NCI-H1048 (cell line): Measurements from ENCODE around the gene RGR.

ENCODE experiments used
- DNase-seq: peaks from one replicate; lab custom pipeline; 2025; lab: John Stamatoyannopoulos, UW

Gene RGR

DNA sequence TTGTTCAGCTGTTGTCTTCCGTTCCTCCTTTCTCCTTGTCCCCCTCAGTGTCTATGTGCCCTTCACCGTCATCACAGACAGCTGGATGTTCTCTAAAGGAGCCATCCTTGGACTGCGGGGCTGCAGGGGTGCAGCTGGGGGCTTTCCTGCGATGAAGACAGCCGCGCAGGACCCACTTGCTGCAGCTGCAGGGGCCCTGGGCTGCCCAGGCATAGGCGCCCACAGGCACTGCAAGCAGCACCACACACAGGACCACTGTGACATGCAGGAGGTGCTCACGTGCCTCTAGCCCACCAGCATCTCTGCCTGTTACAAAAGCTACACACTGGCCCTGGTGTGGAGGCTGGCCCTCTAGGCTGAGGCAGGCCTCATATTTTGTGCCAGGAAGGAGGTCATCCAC, 22.9 kb upstream of the RGR start:
- no peak for DNase-seq

- DNase-seq: no peak
Observed at GRCh38 chr10:84224411-84225028, 20.3 kb upstream of the RGR start.

DNA sequence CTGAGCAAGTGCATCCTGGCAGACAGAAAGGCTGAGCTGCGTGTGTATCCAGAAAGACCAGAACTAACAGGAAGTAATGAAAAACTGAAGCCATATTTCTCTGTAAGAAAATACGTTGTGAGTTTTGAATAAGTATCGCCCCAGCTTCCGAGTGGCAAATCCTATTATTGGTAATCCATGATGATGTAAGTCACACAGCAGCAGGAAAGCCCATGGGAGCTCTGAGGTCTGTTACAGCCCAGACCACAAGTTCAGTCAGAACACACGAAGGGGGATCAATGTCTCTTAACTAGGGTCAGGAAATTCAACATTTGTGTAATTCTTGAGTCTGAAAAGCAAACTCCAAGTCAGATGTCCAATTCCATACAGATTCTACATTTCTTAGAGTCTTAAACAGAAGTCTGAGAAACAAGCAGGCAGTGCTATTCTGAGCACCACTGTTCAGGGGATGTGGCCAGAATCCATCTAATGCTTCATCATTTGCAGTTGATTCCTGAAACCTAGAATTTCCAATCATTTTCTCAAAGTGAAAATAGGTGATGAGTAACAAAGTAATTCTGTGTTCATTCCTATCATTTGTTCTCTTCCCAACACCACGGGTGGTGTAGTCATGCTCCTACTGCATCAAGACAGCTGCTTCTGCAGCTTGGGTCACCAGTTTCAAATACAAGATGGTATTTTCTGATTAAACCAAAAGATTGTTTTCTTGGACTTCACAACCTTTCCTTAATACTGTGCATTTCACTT, 19.3 kb upstream of the RGR start, which contains the start of gene LRIT2:
TSS of gene LRIT2 (minus strand) at position 118 of the 747 bp plus-strand sequence. CDS start at position 94, 24 bp downstream.
- no peak for DNase-seq

- DNase-seq: no peak
Observed at GRCh38 chr10:84226616-84227015, 18.2 kb upstream of the RGR start.

- DNase-seq: no peak
Observed at GRCh38 chr10:84227810-84228209, 17.0 kb upstream of the RGR start.

DNA sequence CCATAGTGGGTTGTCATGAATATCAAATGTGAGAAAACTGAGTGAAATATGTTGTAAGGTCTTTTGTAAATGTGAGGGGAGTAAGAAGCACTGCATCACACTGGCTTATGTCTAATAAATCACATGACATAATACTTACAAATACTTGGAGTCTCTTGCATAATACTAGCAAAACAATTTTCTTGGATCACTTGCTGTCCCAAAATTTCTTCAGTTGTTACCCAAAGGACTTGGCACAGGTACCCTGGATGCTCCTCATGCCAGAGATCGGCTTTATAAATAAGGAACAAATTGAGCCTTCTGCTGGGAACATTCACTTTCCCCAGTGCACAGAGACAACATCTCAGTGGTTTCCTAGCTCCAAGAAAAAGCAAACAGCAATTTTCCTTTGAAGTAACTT, 14.5 kb upstream of the RGR start:
- no peak for DNase-seq

GRCh38 chr10:84232376-84232775, 12.5 kb upstream of the RGR start:
- no peak for DNase-seq

DNA sequence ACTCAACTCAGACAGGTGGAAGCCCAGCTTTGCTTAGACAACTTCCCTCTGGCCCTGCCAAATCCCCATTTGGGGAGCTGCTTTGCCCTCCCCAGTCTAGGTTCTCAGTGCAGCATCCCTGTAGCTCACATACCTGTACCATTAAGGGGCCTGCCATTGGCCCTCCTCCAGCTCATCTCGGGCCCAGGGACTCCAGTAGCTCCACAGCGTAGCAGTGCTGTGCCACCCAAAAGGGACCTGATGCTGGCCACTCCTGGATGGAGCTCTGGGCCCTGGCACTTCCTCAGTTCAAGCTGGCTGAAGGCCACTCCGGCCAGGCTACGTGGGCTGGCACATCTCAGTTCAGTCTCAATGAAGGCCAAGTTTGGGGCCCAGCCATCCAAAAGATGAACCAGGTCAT, 10.9 kb upstream of the RGR start:
- DNase-seq: no peak

DNA sequence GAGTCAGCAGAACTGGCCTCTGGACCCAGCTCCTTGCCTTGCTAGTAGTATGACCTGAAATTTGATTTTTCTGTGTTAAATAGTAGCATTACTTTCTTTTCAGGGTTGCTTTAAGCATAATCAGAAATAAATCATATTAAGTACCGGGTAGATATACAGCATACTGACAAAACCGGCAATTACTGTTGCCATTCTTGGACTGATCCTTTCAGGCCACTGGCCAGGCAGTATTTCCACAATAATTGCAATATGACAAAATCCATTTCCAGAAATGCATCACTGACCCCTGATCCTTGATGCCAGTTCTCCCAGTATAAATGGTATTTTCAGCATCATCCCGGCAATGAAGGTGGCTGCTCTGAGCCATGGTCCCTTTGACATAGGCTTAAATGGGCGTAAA, 10.4 kb upstream of the RGR start:
- DNase-seq: no peak

GRCh38 chr10:84235096-84235495, 9.8 kb upstream of the RGR start:
- DNase-seq: no peak

- no peak for DNase-seq
Observed at GRCh38 chr10:84236807-84237198, 8.1 kb upstream of the RGR start.

GRCh38 chr10:84237199-84238051, 7.4 kb upstream of the RGR start:
- no peak for DNase-seq

DNA sequence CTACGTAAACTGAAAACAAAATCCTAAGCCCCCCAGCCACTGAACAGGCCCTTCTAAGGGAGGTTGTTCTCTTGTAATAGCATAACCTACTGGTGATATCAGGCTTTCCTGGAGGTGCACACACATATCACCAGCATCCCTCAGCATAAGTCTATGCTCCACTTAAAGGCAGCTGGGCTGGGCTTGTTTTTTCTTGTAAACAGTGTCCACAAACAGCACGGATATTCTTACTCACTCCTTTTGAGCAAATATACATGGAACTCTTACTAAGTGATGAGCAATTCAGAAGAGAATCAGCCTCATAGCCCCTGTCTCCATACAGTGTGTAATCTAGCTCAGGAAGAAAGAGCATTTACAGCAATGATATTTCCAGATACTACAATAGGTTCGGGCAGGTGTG, 5.9 kb upstream of the RGR start:
- DNase-seq: no peak

DNA sequence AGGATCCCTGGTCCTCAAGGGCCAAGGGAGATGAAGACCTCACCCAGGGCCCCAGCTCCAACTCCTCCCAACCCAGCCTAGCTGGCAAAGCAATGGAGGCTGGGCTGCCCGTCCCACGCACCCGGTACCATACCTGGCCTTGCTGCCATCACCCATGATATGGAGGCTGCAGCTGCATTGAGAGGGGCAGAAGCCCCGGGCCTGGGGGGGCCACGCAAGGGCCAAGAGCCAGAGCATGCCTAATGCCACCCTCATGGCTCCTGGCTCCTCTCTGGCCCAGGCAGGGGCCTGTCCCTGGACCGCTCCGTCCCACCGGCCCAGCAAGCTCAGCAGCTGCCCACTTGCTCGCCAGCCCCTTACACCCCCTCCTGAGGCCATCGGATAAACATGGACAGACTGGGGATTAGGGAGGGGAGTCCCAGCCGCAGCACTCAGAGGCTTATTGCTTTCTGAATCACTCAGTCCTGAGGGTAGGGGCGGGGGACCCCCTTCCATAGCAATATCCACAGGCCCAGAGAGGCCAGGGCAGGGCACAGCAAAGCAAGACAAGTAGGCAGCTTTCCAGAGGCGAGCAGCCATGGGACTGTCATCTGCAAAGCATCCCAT, 3.6 kb upstream of the RGR start, which contains the start of gene LRIT1:
TSS of gene LRIT1 (minus strand) at position 362 of the 606 bp plus-strand sequence. CDS start at position 255, 107 bp downstream.
- DNase-seq: no peak

GRCh38 chr10:84243759-84244158, 1.1 kb upstream of the RGR start:
- no peak for DNase-seq

- no peak for DNase-seq
Observed at GRCh38 chr10:84247496-84247895, 2.6 kb downstream of the RGR start.

DNA sequence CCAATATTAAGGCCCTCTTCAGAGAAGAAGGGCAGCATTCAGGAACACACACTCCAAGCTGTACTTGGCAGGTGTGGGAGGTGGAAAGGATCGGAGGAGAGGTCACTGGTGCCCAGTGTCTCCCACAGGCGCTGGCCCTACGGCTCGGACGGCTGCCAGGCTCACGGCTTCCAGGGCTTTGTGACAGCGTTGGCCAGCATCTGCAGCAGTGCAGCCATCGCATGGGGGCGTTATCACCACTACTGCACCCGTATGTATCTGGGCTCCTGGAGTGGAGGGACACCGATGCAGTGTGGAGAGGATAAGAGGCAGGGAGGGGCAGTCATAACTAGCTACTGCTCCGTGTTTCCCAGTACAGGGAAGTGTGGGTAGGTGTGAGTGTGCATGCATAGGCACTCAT, 3.9 kb downstream of the RGR start:
- no peak for DNase-seq

GRCh38 chr10:84254552-84255478, 10.0 kb downstream of the RGR start:
- no peak for DNase-seq

DNA sequence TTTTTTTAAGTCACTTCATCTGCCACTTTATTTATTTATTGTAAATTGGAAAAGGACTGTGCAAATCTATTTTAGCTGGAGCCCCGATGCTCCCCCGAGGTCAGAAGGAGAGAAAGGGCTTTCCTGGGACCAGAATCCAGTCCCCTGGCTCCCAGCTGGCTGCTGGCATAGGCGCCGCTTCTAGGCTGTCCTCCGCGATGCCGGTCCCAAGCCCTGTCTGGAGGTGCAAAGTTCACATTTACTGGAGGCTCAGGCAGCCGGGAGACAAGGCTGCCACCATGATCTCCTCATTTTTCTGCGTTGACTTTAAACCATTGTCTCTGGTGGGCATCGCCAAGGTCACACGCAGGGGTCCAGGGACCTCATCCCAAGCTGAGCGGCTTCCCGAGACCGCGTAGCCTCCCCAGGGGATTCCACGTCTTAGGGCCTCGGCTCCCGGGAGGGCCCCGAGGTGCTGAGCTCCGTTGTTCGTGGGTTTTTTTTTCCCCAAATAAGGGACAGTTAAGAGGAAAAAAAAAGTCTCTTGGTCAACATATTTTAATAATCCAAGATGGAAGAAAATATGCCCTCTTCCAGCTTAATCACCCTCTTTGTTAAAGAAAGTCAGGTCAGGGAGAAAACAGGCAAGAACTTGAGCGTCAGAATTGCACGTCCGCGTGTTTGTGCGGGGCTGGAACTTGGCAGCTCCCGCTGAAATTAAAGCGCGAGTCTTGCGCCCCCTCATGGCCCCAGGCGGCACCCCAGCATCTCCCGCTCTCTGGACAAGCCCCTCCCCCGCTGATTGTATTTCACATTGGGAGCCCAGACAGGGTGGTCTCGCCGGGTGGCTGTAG, 11.9 kb downstream of the RGR start:
- no peak for DNase-seq

GRCh38 chr10:84257343-84258020, 12.6 kb downstream of the RGR start:
- no peak for DNase-seq
